OCI-LY7 (cell line): ENCODE results near the gene PLXNB2. TPM values are rescaled to one million over a fixed set of nuclear protein-coding genes. Genes with fewer than 3 reads are reported as not detected.

ENCODE experiments used
- BruUV-seq: library from RNA; stranded (reverse); fragments of 400-500 nt; replicated peaks from 2 replicates; lab custom pipeline; 2021; lab: Mats Ljungman, UMichigan
- CTCF ChIA-PET: fragments of 300-600 bp; sonication (Branson Sonifier 250); formaldehyde crosslinking; loops from one replicate; lab custom pipeline; 2022; ENCODE audit warnings: antibody characterized with exemption; ENCODE audit not compliant: unreplicated experiment; lab: Charles Lee
- POLR2A ChIA-PET: fragments of 300-600 bp; sonication (Branson Sonifier 250); formaldehyde crosslinking; loops from one replicate; lab custom pipeline; 2022; ENCODE audit warnings: antibody characterized with exemption; lab: Charles Lee
- DNase-seq: peaks from one replicate; pipeline ENCODE4 v3.0.0-alpha.2; 2015; ENCODE audit warnings: low spot score
- H2AFZ ChIP-seq: fragments of 200-600 bp; sonication (generic), shearing (Covaris generic); 2 replicates; pipeline ENCODE4 v1.6.1; 2014; ENCODE audit warnings: mild to moderate bottlenecking, antibody characterized with exemption, low read length, moderate library complexity
- H3K27ac ChIP-seq: fragments of 200-600 bp; sonication (generic); 2 replicates; pipeline ENCODE4 v1.5.1; 2014; ENCODE audit warnings: mixed run types, low read depth, mild to moderate bottlenecking, moderate library complexity, low read length, inconsistent platforms; ENCODE audit not compliant: poor library complexity, severe bottlenecking
- H3K36me3 ChIP-seq: fragments of 200-600 bp; sonication (generic); 2 replicates; pipeline ENCODE4 v1.6.1; 2014; ENCODE audit warnings: mild to moderate bottlenecking, antibody characterized with exemption, low read length, moderate library complexity, mixed read lengths; ENCODE audit not compliant: insufficient read depth
- H3K4me1 ChIP-seq: fragments of 200-600 bp; sonication (generic); 2 replicates; pipeline ENCODE4 v1.5.1; 2014; ENCODE audit warnings: mild to moderate bottlenecking, low read length; ENCODE audit not compliant: insufficient read depth, poor library complexity, severe bottlenecking
- H3K4me2 ChIP-seq: fragments of 200-600 bp; sonication (generic); 2 replicates; pipeline ENCODE4 v1.6.1; 2014; ENCODE audit warnings: mild to moderate bottlenecking, low read length
- H3K4me3 ChIP-seq: fragments of 200-600 bp; sonication (generic); 2 replicates; pipeline ENCODE4 v1.5.1; 2014; ENCODE audit warnings: mild to moderate bottlenecking, low read depth, low read length; ENCODE audit not compliant: poor library complexity, severe bottlenecking
- H3K79me2 ChIP-seq: fragments of 200-600 bp; sonication (generic); 2 replicates; pipeline ENCODE4 v1.6.1; 2016; ENCODE audit warnings: low read depth, mild to moderate bottlenecking, low read length, moderate library complexity, mixed read lengths; ENCODE audit not compliant: insufficient read depth
- H3K9me2 ChIP-seq: fragments of 200-600 bp; sonication (generic); 2 replicates; pipeline ENCODE4 v1.6.1; 2016; ENCODE audit warnings: mild to moderate bottlenecking, low read length, mixed read lengths; ENCODE audit not compliant: insufficient read depth
- H3K9me3 ChIP-seq: fragments of 200-600 bp; sonication (generic); 2 replicates; pipeline ENCODE4 v1.6.1; 2014; ENCODE audit warnings: mild to moderate bottlenecking, mixed run types, low read length, mixed read lengths
- H4K20me1 ChIP-seq: fragments of 200-600 bp; sonication (generic); 2 replicates; pipeline ENCODE4 v1.6.1; 2014; ENCODE audit warnings: mild to moderate bottlenecking, antibody characterized with exemption, low read length, moderate library complexity, mixed read lengths; ENCODE audit not compliant: insufficient read depth
- EZH2phosphoT487 ChIP-seq: fragments of 200-600 bp; sonication (generic); IDR thresholded peaks from 2 replicates; pipeline ENCODE4 v1.6.1; 2018; ENCODE audit warnings: low read depth, borderline replicate concordance, mild to moderate bottlenecking, mixed run types, antibody characterized with exemption, low read length, moderate library complexity, mixed read lengths
- intact Hi-C: fragments of 100-400 bp; cut with micrococcal nuclease; formaldehyde crosslinking; loops from one replicate; pipeline ENCODE4 v1.10.0; 2022; ENCODE audit not compliant: unreplicated experiment
- total RNA-seq, 2 experiments: library from RNA; depleted of rRNA in 1 of 2; stranded (reverse); fragments of >200 nt in 1 of 2; shearing (Covaris generic) in 1 of 2; gene quantifications; 2 replicates each; pipeline ENCODE4 v1.2.3, GENCODE V29; 2014 to 2022
- TF ChIP-seq, protein P1 (sequence below): fragments of 200-600 bp; sonication (generic); conservative IDR thresholded peaks from 2 replicates; pipeline ENCODE4 v1.5.1; 2014; ENCODE audit warnings: mild to moderate bottlenecking, antibody characterized with exemption, low read length, moderate library complexity, mixed read lengths

The PLXNB2 gene
- total RNA-seq, 2 experiments from 2014 or later, result 10.7 to 39.2 TPM

DNA sequence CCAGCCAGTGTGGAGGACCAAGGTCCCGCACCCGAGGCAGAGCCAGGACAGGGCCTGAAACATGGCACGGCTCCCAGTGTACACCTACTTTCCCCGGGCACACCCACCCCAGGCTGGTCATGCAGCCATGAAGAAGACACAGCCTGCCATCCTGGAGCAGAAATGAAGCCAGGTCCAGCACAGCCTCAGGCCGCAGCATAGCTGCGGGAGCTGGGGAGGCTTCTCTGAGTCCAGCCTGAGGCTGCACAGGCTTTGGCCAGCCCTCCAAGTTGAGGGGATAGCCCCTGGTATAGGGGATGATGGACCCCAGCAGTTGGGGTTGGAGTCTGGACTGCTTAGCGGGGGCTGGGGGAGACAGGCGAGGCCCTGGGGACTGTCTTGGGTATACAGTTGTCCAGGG lies 53.5 kb downstream of the PLXNB2 start:
- TF ChIP-seq EZH2phosphoT487, result no peak
- TF ChIP-seq, protein P1, sequence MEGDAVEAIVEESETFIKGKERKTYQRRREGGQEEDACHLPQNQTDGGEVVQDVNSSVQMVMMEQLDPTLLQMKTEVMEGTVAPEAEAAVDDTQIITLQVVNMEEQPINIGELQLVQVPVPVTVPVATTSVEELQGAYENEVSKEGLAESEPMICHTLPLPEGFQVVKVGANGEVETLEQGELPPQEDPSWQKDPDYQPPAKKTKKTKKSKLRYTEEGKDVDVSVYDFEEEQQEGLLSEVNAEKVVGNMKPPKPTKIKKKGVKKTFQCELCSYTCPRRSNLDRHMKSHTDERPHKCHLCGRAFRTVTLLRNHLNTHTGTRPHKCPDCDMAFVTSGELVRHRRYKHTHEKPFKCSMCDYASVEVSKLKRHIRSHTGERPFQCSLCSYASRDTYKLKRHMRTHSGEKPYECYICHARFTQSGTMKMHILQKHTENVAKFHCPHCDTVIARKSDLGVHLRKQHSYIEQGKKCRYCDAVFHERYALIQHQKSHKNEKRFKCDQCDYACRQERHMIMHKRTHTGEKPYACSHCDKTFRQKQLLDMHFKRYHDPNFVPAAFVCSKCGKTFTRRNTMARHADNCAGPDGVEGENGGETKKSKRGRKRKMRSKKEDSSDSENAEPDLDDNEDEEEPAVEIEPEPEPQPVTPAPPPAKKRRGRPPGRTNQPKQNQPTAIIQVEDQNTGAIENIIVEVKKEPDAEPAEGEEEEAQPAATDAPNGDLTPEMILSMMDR, result no peak
- ChIA-PET POLR2A (no interaction called here), CTCF (no interaction called here)
- DNase-seq, result no peak
- Histone ChIP-seq H3K9me3 (no peaks in the 10 kb centered on the region), H3K79me2 (no peaks in the 10 kb centered on the region), H3K4me2 (no peak overlapping the region), H2AFZ (no peak overlapping the region), H3K4me1 (peaks cover 22% of the 10 kb centered on the region), H3K4me3 (no peak overlapping the region), H3K36me3 (peaks cover 37% of the 10 kb centered on the region), H3K27ac (no peak overlapping the region), H3K9me2 (no peaks in the 10 kb centered on the region), H4K20me1 (no peaks in the 10 kb centered on the region)
- BruUV-seq, result no TSS peak
- intact Hi-C loops, result loop anchor here (5.0 kb wide), 3 partner anchors 88 to 368 kb away; partner anchors contain the start of genes CHKB and PPP6R2

DNA sequence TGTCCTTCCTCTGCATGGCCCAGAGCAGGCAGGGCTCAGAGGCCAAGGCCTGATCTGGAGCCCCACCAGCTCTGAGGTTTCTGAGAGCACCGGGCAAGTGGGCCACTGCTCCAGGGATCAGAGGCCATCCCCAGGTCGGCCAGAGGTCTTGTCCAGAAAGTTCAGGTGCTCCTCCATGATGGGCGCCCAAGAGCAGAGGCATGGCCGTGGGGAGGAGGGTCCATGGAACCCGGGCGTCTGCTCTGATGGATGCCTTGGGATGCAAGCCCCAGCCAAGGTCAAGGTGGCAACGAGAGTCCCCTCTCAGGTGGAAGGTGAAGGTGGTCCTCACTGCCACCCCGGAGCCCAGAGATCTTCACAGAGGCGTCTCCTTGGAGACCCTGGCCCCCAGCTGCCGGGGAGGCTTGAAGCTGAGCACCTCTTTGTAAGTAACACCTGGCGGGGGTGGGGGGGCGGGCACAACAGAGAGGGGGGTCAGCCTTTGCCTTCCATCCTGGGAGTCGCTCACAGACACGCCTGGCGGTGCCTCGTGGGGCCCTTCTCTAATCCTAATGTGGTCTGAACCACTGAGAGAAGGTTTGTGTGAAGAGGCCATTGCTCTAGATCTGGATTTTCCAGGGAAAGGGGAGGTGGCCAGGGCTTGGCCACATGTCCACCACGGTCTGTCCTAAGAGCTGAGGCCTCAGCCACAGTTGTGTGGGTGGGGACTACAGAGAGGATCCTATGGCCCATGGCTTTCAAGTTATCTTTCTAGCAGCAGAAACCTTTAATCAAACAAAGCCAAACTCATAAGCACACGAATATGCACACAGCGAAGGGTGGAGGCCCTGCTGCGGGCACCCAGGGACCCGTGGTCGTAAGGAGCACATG lies 54.2 kb downstream of the PLXNB2 start:
- H3K4me2 ChIP-seq, result no peak overlapping the region
- no peak for TF ChIP-seq EZH2phosphoT487
- TF ChIP-seq, protein P1, result no peak
- POLR2A ChIA-PET, result no interaction called here
- H3K36me3 ChIP-seq, result peaks cover 37% of the 10 kb centered on the region
- no peaks in the 10 kb centered on the region for H3K9me2 ChIP-seq
- no peak for DNase-seq
- H4K20me1 ChIP-seq, result no peaks in the 10 kb centered on the region
- H3K4me1 ChIP-seq, result peaks cover 28% of the 10 kb centered on the region
- H3K27ac ChIP-seq, result no peak overlapping the region
- CTCF ChIA-PET, result interaction anchor here (0.7 to 1.0 kb wide), 4 partner anchors 27 to 272 kb away, joined by 3 to 6 read pairs (median 4); partner anchors contain the start of gene SCO2
- H3K79me2 ChIP-seq, result no peaks in the 10 kb centered on the region
- intact Hi-C loops, result loop anchor here (5.0 kb wide), 3 partner anchors 89 to 369 kb away; partner anchors contain the start of genes CHKB and PPP6R2
- no peak overlapping the region for H2AFZ ChIP-seq
- no TSS peak for BruUV-seq
- no peaks in the 10 kb centered on the region for H3K9me3 ChIP-seq
- H3K4me3 ChIP-seq, result no peak overlapping the region
